Neural cell (in vitro differentiated cells): ENCODE data around the gene FCN2. TPM values are rescaled to one million over a fixed set of nuclear protein-coding genes. Genes with fewer than 3 reads are reported as not detected.

ENCODE experiments used
- H2AFZ ChIP-seq: fragments of 200-600, 300-800 bp; sonication (generic), shearing (Covaris generic); 2 replicates; pipeline ENCODE4 v1.6.0; 2014; ENCODE audit warnings: low read depth, mild to moderate bottlenecking, antibody characterized with exemption, low read length, moderate library complexity
- H3F3A ChIP-seq: fragments of 200-600 bp; shearing (Covaris generic); 2 replicates; pipeline ENCODE4 v1.6.1; 2016; ENCODE audit warnings: mild to moderate bottlenecking, moderate library complexity, mixed read lengths, antibody characterized with exemption, low read length; ENCODE audit not compliant: insufficient read depth, poor library complexity, severe bottlenecking
- H3K27ac ChIP-seq: fragments of 200-600, 300-800 bp; sonication (generic), shearing (Covaris generic); 2 replicates; pipeline ENCODE4 v1.5.1; 2014; ENCODE audit warnings: mild to moderate bottlenecking, low read length, moderate library complexity
- H3K27me3 ChIP-seq: fragments of 300-800, 200-600 bp; sonication (generic), shearing (Covaris generic); 2 replicates; pipeline ENCODE4 v1.6.0; 2014; ENCODE audit warnings: mild to moderate bottlenecking, low read depth, low read length, moderate library complexity; ENCODE audit not compliant: insufficient read depth
- H3K36me3 ChIP-seq: fragments of 300-800, 200-600 bp; sonication (generic), shearing (Covaris generic); 2 replicates; pipeline ENCODE4 v1.5.1; 2014; ENCODE audit warnings: mild to moderate bottlenecking, antibody characterized with exemption, low read length, moderate library complexity; ENCODE audit not compliant: insufficient read depth
- H3K4me2 ChIP-seq: fragments of 300-800, 200-600 bp; sonication (generic), shearing (Covaris generic); 2 replicates; pipeline ENCODE4 v1.6.0; 2014; ENCODE audit warnings: mild to moderate bottlenecking, low read length
- H3K4me3 ChIP-seq: fragments of 300-800, 200-600 bp; sonication (generic), shearing (Covaris generic); 2 replicates; pipeline ENCODE4 v1.5.1; 2014; ENCODE audit warnings: mild to moderate bottlenecking, low read length, moderate library complexity
- H3K79me2 ChIP-seq: fragments of 200-600 bp; shearing (Covaris generic); replicated peaks from 2 replicates; pipeline ENCODE4 v1.6.0; 2014; ENCODE audit warnings: mild to moderate bottlenecking, low read length, moderate library complexity; ENCODE audit not compliant: insufficient read depth
- H3K9ac ChIP-seq: fragments of 300-800, 200-600 bp; sonication (generic), shearing (Covaris generic); 2 replicates; pipeline ENCODE4 v1.6.1; 2016; ENCODE audit warnings: mild to moderate bottlenecking, low read length, mixed read lengths
- H3K9me2 ChIP-seq: fragments of 200-600 bp; shearing (Covaris generic); 2 replicates; pipeline ENCODE4 v1.6.1; 2016; ENCODE audit warnings: mild to moderate bottlenecking, low read length, mixed read lengths; ENCODE audit not compliant: insufficient read depth
- H3K9me3 ChIP-seq: fragments of 200-600, 300-800 bp; sonication (generic), shearing (Covaris generic); 2 replicates; pipeline ENCODE4 v1.6.1; 2016; ENCODE audit warnings: mild to moderate bottlenecking, mixed run types, low read length, moderate library complexity, mixed read lengths
- H4K20me1 ChIP-seq: fragments of 200-600 bp; shearing (Covaris generic); 2 replicates; pipeline ENCODE4 v1.6.1; 2016; ENCODE audit warnings: mild to moderate bottlenecking, mixed run types; ENCODE audit not compliant: insufficient read depth
- CTCF ChIP-seq: fragments of 450-650 bp; IDR thresholded peaks from 2 replicates; pipeline ENCODE4 v1.5.1; 2014; ENCODE audit warnings: antibody characterized with exemption, mild to moderate bottlenecking, moderate library complexity; ENCODE audit not compliant: poor library complexity, severe bottlenecking
- EP300 ChIP-seq: fragments of 450-650 bp; conservative IDR thresholded peaks from 2 replicates; pipeline ENCODE4 v1.6.1; 2014; ENCODE audit warnings: antibody characterized with exemption, mild to moderate bottlenecking, moderate library complexity; ENCODE audit not compliant: poor library complexity, severe bottlenecking
- EZH2 ChIP-seq: fragments of 200-600, 300-800 bp; shearing (Covaris generic), sonication (generic); IDR thresholded peaks from 2 replicates; pipeline ENCODE4 v1.6.1; 2014; ENCODE audit warnings: antibody characterized with exemption, low read length, borderline replicate concordance, mild to moderate bottlenecking; ENCODE audit not compliant: insufficient read depth, poor library complexity, severe bottlenecking
- MXI1 ChIP-seq: fragments of 450-650 bp; conservative IDR thresholded peaks from 2 replicates; pipeline ENCODE4 v1.6.1; 2014; ENCODE audit warnings: antibody characterized with exemption, mild to moderate bottlenecking; ENCODE audit not compliant: poor library complexity, severe bottlenecking
- POLR2AphosphoS5 ChIP-seq: IDR thresholded peaks from 2 replicates; pipeline ENCODE4 v1.6.1; 2012
- RAD21 ChIP-seq: fragments of 450-650 bp; conservative IDR thresholded peaks from 2 replicates; pipeline ENCODE4 v1.6.1; 2014; ENCODE audit warnings: antibody characterized with exemption, mild to moderate bottlenecking, moderate library complexity
- REST ChIP-seq: IDR thresholded peaks from 2 replicates; pipeline ENCODE4 v1.6.1; 2012; ENCODE audit warnings: borderline replicate concordance
- SMC3 ChIP-seq: fragments of 450-650 bp; conservative IDR thresholded peaks from 2 replicates; pipeline ENCODE4 v1.6.1; 2014; ENCODE audit warnings: antibody characterized with exemption, mild to moderate bottlenecking, moderate library complexity; ENCODE audit not compliant: poor library complexity
- TAF1 ChIP-seq: IDR thresholded peaks from 2 replicates; pipeline ENCODE4 v1.6.1; 2012; ENCODE audit warnings: low read depth
- polyA plus RNA-seq: library from polyadenylated mRNA; depleted of rRNA; stranded (reverse); fragments of >200 nt; gene quantifications from 2 replicates; pipeline ENCODE4 v1.2.3, GENCODE V29; 2014

Gene FCN2
- polyA plus RNA-seq, 1 donor from 2014 or later: not detected

- H3K36me3 ChIP-seq: no peaks in the 10 kb centered on the region
- H3K27ac ChIP-seq: no peak overlapping the region
- H4K20me1 ChIP-seq: no peaks in the 10 kb centered on the region
- no peaks in the 10 kb centered on the region for H3K27me3 ChIP-seq
- H3K9me2 ChIP-seq: no peaks in the 10 kb centered on the region
- H3K4me3 ChIP-seq: no peak overlapping the region
- no peaks in the 10 kb centered on the region for H3F3A ChIP-seq
- H3K9me3 ChIP-seq: peaks cover 1% of the 10 kb centered on the region
- no peak overlapping the region for H2AFZ ChIP-seq
- no peak overlapping the region for H3K9ac ChIP-seq
- H3K4me2 ChIP-seq: no peak overlapping the region
- no peaks in the 10 kb centered on the region for H3K79me2 ChIP-seq
- TF ChIP-seq MXI1 (no peak), TAF1 (no peak), POLR2AphosphoS5 (no peak), EZH2 (no peak), RAD21 (no peak), REST (no peak), SMC3 (no peak), CTCF (no peak), EP300 (no peak)
Measured at GRCh38 chr9:134868751-134869553, 11.7 kb upstream of the FCN2 start.

- H3K36me3 ChIP-seq: no peaks in the 10 kb centered on the region
- TF ChIP-seq EP300 (no peak), REST (no peak), CTCF (no peak), TAF1 (no peak), MXI1 (no peak), EZH2 (no peak), SMC3 (no peak), RAD21 (no peak), POLR2AphosphoS5 (no peak)
- H2AFZ ChIP-seq: no peak overlapping the region
- no peak overlapping the region for H3K27ac ChIP-seq
- H3K4me3 ChIP-seq: no peak overlapping the region
- H3K9me3 ChIP-seq: peaks cover 5% of the 10 kb centered on the region
- H3K9ac ChIP-seq: no peak overlapping the region
- no peaks in the 10 kb centered on the region for H4K20me1 ChIP-seq
- no peaks in the 10 kb centered on the region for H3K9me2 ChIP-seq
- no peak overlapping the region for H3K4me2 ChIP-seq
- H3K79me2 ChIP-seq: no peaks in the 10 kb centered on the region
- no peaks in the 10 kb centered on the region for H3K27me3 ChIP-seq
- no peaks in the 10 kb centered on the region for H3F3A ChIP-seq
Measured at GRCh38 chr9:134869554-134870300, 10.9 kb upstream of the FCN2 start.
